ENCODE measurements around the gene VSTM2L.

- TF ChIP-seq, protein P1, sequence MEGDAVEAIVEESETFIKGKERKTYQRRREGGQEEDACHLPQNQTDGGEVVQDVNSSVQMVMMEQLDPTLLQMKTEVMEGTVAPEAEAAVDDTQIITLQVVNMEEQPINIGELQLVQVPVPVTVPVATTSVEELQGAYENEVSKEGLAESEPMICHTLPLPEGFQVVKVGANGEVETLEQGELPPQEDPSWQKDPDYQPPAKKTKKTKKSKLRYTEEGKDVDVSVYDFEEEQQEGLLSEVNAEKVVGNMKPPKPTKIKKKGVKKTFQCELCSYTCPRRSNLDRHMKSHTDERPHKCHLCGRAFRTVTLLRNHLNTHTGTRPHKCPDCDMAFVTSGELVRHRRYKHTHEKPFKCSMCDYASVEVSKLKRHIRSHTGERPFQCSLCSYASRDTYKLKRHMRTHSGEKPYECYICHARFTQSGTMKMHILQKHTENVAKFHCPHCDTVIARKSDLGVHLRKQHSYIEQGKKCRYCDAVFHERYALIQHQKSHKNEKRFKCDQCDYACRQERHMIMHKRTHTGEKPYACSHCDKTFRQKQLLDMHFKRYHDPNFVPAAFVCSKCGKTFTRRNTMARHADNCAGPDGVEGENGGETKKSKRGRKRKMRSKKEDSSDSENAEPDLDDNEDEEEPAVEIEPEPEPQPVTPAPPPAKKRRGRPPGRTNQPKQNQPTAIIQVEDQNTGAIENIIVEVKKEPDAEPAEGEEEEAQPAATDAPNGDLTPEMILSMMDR (IDR thresholded peaks at IDR 0.05) = no peak
- no peak for TF ChIP-seq POLR2A (IDR thresholded peaks at IDR 0.05)
These were observed 24.8 kb upstream of the VSTM2L start for GRCh38 chr20:37877832-37878772.
